K562 (cell line): ENCODE results near the gene ANKS3. TPM values are rescaled to one million over a fixed set of nuclear protein-coding genes. Genes with fewer than 3 reads are reported as not detected.

ENCODE experiments used
- ADNP ChIP-seq: fragments of 200-800 bp; sonication (Bioruptor generic); IDR thresholded peaks from 2 replicates; pipeline ENCODE4 v1.6.1; 2016; ENCODE audit warnings: missing genetic modification characterization, missing compliant biosample characterization
- BRCA1 ChIP-seq, 2 experiments: fragments of 450-650 bp in 1 of 2; sonication (generic) in 1 of 2; formaldehyde crosslinking in 1 of 2; IDR thresholded peaks; 2 replicates each; pipeline versions ENCODE4 v1.5.0 to v1.6.1; 2017 to 2020; ENCODE audit warnings: mild to moderate bottlenecking in 1 of 2, missing genetic modification reagents in 1 of 2
- CCNT2 ChIP-seq: IDR thresholded peaks from 2 replicates; pipeline ENCODE4 v1.6.1; 2011; ENCODE audit warnings: borderline replicate concordance, low read depth, mild to moderate bottlenecking, moderate library complexity, mixed read lengths, low read length; ENCODE audit not compliant: insufficient read length; ENCODE audit errors: extremely low read depth
- DNMT1 ChIP-seq: fragments of 450-650 bp; IDR thresholded peaks from 2 replicates; pipeline ENCODE4 v1.6.1; 2016; ENCODE audit warnings: antibody characterized with exemption, mild to moderate bottlenecking
- EGR1 ChIP-seq: fragments of 450-650 bp; conservative IDR thresholded peaks from 2 replicates; pipeline ENCODE4 v1.6.1; 2017; ENCODE audit warnings: mild to moderate bottlenecking
- ETV1 ChIP-seq: fragments of 450-650 bp; conservative IDR thresholded peaks from 2 replicates; pipeline ENCODE4 v1.6.1; 2016; ENCODE audit warnings: missing genetic modification characterization, control low read depth, low read depth, missing compliant biosample characterization
- FOXJ3 ChIP-seq: sonication (generic); formaldehyde crosslinking; IDR thresholded peaks from 2 replicates; pipeline ENCODE4 v1.4.0; 2020; ENCODE audit warnings: mild to moderate bottlenecking, missing genetic modification reagents
- NBN ChIP-seq: fragments of 450-650 bp; IDR thresholded peaks from 2 replicates; pipeline ENCODE4 v1.6.1; 2016; ENCODE audit warnings: low read depth, mild to moderate bottlenecking
- NR2C1 ChIP-seq, 2 experiments: fragments of 450-650 bp; IDR thresholded peaks; 2 replicates each; pipeline ENCODE4 v1.6.1; 2017; ENCODE audit warnings: mild to moderate bottlenecking in 2 of 2, antibody characterized with exemption in 1 of 2, inconsistent platforms in 1 of 2, missing compliant biosample characterization in 1 of 2, missing genetic modification characterization in 1 of 2
- PPARD ChIP-seq: fragments of 250-450 bp; sonication (Bioruptor Pico); IDR thresholded peaks from 2 replicates; pipeline ENCODE4 v1.8.0; 2022; ENCODE audit warnings: inconsistent platforms, mild to moderate bottlenecking, moderate library complexity
- SMAD4 ChIP-seq: fragments of 250-450 bp; sonication (Bioruptor Pico); conservative IDR thresholded peaks from 2 replicates; pipeline ENCODE4 v1.8.0; 2021; ENCODE audit warnings: inconsistent platforms, mild to moderate bottlenecking, moderate library complexity
- SRF ChIP-seq, 2 experiments: fragments of 250-450, 450-650 bp in 1 of 2; sonication (Bioruptor Pico) in 1 of 2; sonication (generic) in 1 of 2; formaldehyde crosslinking; IDR thresholded peaks; 2 replicates each; pipeline versions ENCODE4 v1.5.0 to v1.5.1; 2020 to 2022; ENCODE audit warnings: mild to moderate bottlenecking in 1 of 2, missing genetic modification reagents in 1 of 2
- TFAM ChIP-seq: fragments of 250-450 bp; sonication (Bioruptor Pico); conservative IDR thresholded peaks from 2 replicates; pipeline ENCODE4 v1.5.0; 2021; ENCODE audit warnings: mild to moderate bottlenecking, moderate library complexity
- THAP7 ChIP-seq: fragments of 250-450 bp; sonication (Bioruptor Pico); IDR thresholded peaks from 2 replicates; pipeline ENCODE4 v1.5.0; 2021
- ZNF133 ChIP-seq: fragments of 250-450 bp; sonication (Bioruptor Pico); IDR thresholded peaks from 2 replicates; pipeline ENCODE4 v1.4.0; 2020; ENCODE audit warnings: mild to moderate bottlenecking
- polyA plus RNA-seq, 8 experiments: library from polyadenylated mRNA; depleted of rRNA in 4 of 8; stranded (reverse) in 5 of 8; unstranded in 3 of 8; fragments of >200 nt; fragmentation: Nextera tagmentation in 2 of 8; fragmentation: Illumina TruSeq in 1 of 8; extraction: Ambion mirVana in 2 of 8; extraction: Trizol in 1 of 8; gene quantifications; 2 replicates each; pipeline versions ENCODE4 v1.2.1 to v1.2.3, GENCODE V29; 2011 to 2014; ENCODE audit warnings: inconsistent platforms in 1 of 8, missing spikeins in 1 of 8
- total RNA-seq, 7 experiments: library from RNA; depleted of rRNA in 6 of 7; stranded (reverse); fragments of >200 nt in 6 of 7; fragmentation: Illumina TruSeq in 2 of 7; extraction: Trizol in 2 of 7; gene quantifications; 2 replicates each; pipeline versions ENCODE4 v1.2.1 to v1.2.3, GENCODE V29; 2011 to 2021; ENCODE audit warnings: low replicate concordance in 1 of 7
- TF ChIP-seq, protein P1 (sequence below): fragments of 250-450 bp; sonication (Bioruptor Pico); IDR thresholded peaks from 2 replicates; pipeline ENCODE4 v1.8.0; 2022; ENCODE audit warnings: inconsistent platforms
- TF ChIP-seq, protein P2 (sequence below): fragments of 450-650 bp; IDR thresholded peaks from 2 replicates; pipeline ENCODE4 v1.6.1; 2016; ENCODE audit warnings: low read depth

The ANKS3 gene
- total and polyA plus RNA-seq, 9 of the 15 experiments (the other 6 are each of a cell fraction or from before 2014, with no cell fraction given), result 0.43 to 25.7 (median 14.8) TPM

- TF ChIP-seq, protein P1, sequence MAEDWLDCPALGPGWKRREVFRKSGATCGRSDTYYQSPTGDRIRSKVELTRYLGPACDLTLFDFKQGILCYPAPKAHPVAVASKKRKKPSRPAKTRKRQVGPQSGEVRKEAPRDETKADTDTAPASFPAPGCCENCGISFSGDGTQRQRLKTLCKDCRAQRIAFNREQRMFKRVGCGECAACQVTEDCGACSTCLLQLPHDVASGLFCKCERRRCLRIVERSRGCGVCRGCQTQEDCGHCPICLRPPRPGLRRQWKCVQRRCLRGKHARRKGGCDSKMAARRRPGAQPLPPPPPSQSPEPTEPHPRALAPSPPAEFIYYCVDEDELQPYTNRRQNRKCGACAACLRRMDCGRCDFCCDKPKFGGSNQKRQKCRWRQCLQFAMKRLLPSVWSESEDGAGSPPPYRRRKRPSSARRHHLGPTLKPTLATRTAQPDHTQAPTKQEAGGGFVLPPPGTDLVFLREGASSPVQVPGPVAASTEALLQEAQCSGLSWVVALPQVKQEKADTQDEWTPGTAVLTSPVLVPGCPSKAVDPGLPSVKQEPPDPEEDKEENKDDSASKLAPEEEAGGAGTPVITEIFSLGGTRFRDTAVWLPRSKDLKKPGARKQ (CRISPR knock-in tag), result no peak
- TF ChIP-seq ADNP (tag) (no peak), PPARD (no peak), THAP7 (no peak), FOXJ3 (CRISPR knock-in tag) (no peak), CCNT2 (no peak), NBN (0 out of 2 replicates have a peak, but pooled peaks have one; percentile 37), BRCA1 (IDR thresholded peaks at IDR 0.05) (no peak), BRCA1 (CRISPR knock-in tag; IDR thresholded peaks at IDR 0.05) (no peak), TFAM (CRISPR knock-in tag) (no peak), DNMT1 (0 out of 2 replicates have a peak, but pooled peaks have one; percentile 62), SRF (CRISPR knock-in tag; IDR thresholded peaks at IDR 0.05) (no peak), ZNF133 (CRISPR knock-in tag) (no peak), ETV1 (peak; percentile 23; the same call in 1 of the 2 replicates), SMAD4 (CRISPR knock-in tag) (no peak), NR2C1 (IDR thresholded peaks at IDR 0.05) (no peak), NR2C1 (tag; IDR thresholded peaks at IDR 0.05) (no peak), EGR1 (peak; percentile 69; the same call in 1 of the 2 replicates)
- TF ChIP-seq, protein P2, sequence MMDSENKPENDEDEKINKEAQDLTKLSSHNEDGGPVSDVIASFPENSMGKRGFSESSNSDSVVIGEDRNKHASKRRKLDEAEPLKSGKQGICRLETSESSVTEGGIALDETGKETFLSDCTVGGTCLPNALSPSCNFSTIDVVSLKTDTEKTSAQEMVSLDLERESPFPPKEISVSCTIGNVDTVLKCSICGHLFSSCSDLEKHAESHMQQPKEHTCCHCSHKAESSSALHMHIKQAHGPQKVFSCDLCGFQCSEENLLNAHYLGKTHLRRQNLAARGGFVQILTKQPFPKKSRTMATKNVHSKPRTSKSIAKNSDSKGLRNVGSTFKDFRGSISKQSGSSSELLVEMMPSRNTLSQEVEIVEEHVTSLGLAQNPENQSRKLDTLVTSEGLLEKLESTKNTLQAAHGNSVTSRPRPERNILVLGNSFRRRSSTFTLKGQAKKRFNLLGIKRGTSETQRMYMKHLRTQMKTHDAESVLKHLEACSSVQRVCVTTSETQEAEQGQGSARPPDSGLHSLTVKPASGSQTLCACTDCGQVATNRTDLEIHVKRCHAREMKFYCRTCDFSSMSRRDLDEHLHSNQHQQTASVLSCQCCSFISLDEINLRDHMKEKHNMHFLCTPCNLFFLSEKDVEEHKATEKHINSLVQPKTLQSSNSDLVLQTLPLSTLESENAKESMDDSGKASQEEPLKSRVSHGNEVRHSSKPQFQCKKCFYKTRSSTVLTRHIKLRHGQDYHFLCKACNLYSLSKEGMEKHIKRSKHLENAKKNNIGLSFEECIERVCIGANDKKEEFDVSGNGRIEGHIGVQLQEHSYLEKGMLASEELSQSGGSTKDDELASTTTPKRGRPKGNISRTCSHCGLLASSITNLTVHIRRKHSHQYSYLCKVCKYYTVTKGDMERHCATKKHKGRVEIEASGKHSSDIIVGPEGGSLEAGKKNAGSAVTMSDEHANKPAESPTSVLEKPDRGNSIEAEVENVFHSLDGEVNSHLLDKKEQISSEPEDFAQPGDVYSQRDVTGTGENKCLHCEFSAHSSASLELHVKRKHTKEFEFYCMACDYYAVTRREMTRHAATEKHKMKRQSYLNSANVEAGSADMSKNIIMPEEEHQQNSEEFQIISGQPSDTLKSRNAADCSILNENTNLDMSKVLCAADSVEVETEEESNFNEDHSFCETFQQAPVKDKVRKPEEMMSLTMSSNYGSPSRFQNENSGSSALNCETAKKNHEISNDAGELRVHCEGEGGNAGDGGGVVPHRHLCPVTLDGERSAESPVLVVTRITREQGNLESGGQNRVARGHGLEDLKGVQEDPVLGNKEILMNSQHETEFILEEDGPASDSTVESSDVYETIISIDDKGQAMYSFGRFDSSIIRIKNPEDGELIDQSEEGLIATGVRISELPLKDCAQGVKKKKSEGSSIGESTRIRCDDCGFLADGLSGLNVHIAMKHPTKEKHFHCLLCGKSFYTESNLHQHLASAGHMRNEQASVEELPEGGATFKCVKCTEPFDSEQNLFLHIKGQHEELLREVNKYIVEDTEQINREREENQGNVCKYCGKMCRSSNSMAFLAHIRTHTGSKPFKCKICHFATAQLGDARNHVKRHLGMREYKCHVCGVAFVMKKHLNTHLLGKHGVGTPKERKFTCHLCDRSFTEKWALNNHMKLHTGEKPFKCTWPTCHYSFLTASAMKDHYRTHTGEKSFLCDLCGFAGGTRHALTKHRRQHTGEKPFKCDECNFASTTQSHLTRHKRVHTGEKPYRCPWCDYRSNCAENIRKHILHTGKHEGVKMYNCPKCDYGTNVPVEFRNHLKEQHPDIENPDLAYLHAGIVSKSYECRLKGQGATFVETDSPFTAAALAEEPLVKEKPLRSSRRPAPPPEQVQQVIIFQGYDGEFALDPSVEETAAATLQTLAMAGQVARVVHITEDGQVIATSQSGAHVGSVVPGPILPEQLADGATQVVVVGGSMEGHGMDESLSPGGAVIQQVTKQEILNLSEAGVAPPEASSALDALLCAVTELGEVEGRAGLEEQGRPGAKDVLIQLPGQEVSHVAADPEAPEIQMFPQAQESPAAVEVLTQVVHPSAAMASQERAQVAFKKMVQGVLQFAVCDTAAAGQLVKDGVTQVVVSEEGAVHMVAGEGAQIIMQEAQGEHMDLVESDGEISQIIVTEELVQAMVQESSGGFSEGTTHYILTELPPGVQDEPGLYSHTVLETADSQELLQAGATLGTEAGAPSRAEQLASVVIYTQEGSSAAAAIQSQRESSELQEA, result no peak
These were observed 33.9 kb upstream of the ANKS3 start (continued) for GRCh38 chr16:4767872-4768548.
